Osteoblast (primary cell): ENCODE measurements around the gene C14orf132. TPM values are rescaled to one million over a fixed set of nuclear protein-coding genes. Genes with fewer than 3 reads are reported as not detected.

ENCODE experiments used
- DNase-seq: peaks from one replicate; pipeline ENCODE4 v3.0.0; 2011; ENCODE audit warnings: low spot score, mixed read lengths; ENCODE audit not compliant: insufficient read length; ENCODE audit errors: missing footprints
- H2AFZ ChIP-seq: 2 replicates; pipeline ENCODE4 v1.6.0; 2011; ENCODE audit warnings: mild to moderate bottlenecking, low read length
- H3K27ac ChIP-seq: 2 replicates; pipeline ENCODE4 v1.5.1; 2011; ENCODE audit warnings: mild to moderate bottlenecking, low read depth, low read length, moderate library complexity
- H3K27me3 ChIP-seq: 2 replicates; pipeline ENCODE4 v1.6.0; 2012; ENCODE audit warnings: mild to moderate bottlenecking, control low read depth, inconsistent platforms, low read length, moderate library complexity; ENCODE audit not compliant: insufficient read depth
- H3K36me3 ChIP-seq: 2 replicates; pipeline ENCODE4 v1.5.1; 2011; ENCODE audit warnings: mild to moderate bottlenecking, low read length, control low read depth, moderate library complexity; ENCODE audit not compliant: insufficient read depth
- H3K4me1 ChIP-seq: 2 replicates; pipeline ENCODE4 v1.5.1; 2011; ENCODE audit warnings: mild to moderate bottlenecking, low read length, control low read depth, moderate library complexity; ENCODE audit not compliant: insufficient read depth
- H3K4me2 ChIP-seq: 2 replicates; pipeline ENCODE4 v1.6.0; 2011; ENCODE audit warnings: mild to moderate bottlenecking, low read length; ENCODE audit not compliant: insufficient read depth
- H3K4me3 ChIP-seq: fragments of 200-600 bp; sonication (generic); 3 replicates; pipeline ENCODE4 v1.5.1; 2012; ENCODE audit warnings: mild to moderate bottlenecking, low read length, inconsistent platforms; ENCODE audit not compliant: insufficient read depth
- H3K79me2 ChIP-seq: 2 replicates; pipeline ENCODE4 v1.6.0; 2012; ENCODE audit warnings: mild to moderate bottlenecking, low read length, control low read depth, inconsistent platforms; ENCODE audit not compliant: insufficient read depth
- H3K9me3 ChIP-seq: 2 replicates; pipeline ENCODE4 v1.5.1; 2011; ENCODE audit warnings: low read depth, low read length, control low read depth
- H4K20me1 ChIP-seq: 2 replicates; pipeline ENCODE4 v1.6.0; 2012; ENCODE audit warnings: mild to moderate bottlenecking, low read length, control low read depth; ENCODE audit not compliant: insufficient read depth
- total RNA-seq: library from RNA; depleted of rRNA; stranded (reverse); fragments of >200 nt; gene quantifications from 2 replicates; pipeline ENCODE4 v1.2.3, GENCODE V29; 2012
- TF ChIP-seq, protein P1 (sequence below): IDR thresholded peaks from 2 replicates; pipeline ENCODE4 v1.5.1; 2011; ENCODE audit warnings: mild to moderate bottlenecking, low read depth, low read length, moderate library complexity; ENCODE audit errors: extremely low read depth

Gene C14orf132
- total RNA-seq, 1 donor: 40.2 TPM

GRCh38 chr14:96042248-96042930, 3.2 kb downstream of the C14orf132 start:
- Histone ChIP-seq H3K27ac (peak overlapping the region; percentile 12), H4K20me1 (peaks cover 63% of the 10 kb centered on the region), H3K27me3 (no peaks in the 10 kb centered on the region)

GRCh38 chr14:96046630-96047029, 7.5 kb downstream of the C14orf132 start:
- DNase-seq: no peak
- TF ChIP-seq, protein P1, sequence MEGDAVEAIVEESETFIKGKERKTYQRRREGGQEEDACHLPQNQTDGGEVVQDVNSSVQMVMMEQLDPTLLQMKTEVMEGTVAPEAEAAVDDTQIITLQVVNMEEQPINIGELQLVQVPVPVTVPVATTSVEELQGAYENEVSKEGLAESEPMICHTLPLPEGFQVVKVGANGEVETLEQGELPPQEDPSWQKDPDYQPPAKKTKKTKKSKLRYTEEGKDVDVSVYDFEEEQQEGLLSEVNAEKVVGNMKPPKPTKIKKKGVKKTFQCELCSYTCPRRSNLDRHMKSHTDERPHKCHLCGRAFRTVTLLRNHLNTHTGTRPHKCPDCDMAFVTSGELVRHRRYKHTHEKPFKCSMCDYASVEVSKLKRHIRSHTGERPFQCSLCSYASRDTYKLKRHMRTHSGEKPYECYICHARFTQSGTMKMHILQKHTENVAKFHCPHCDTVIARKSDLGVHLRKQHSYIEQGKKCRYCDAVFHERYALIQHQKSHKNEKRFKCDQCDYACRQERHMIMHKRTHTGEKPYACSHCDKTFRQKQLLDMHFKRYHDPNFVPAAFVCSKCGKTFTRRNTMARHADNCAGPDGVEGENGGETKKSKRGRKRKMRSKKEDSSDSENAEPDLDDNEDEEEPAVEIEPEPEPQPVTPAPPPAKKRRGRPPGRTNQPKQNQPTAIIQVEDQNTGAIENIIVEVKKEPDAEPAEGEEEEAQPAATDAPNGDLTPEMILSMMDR: no peak
- H3K36me3 ChIP-seq: peaks cover 9% of the 10 kb centered on the region
- H3K79me2 ChIP-seq: peaks cover 93% of the 10 kb centered on the region
- no peak overlapping the region for H2AFZ ChIP-seq
- no peak overlapping the region for H3K4me2 ChIP-seq
- peaks cover 61% of the 10 kb centered on the region for H4K20me1 ChIP-seq
- no peak overlapping the region for H3K4me3 ChIP-seq
- H3K27me3 ChIP-seq: no peaks in the 10 kb centered on the region
- no peaks in the 10 kb centered on the region for H3K9me3 ChIP-seq
- H3K27ac ChIP-seq: no peak overlapping the region
- peaks cover 19% of the 10 kb centered on the region for H3K4me1 ChIP-seq

More at GRCh38 chr14:96042248-96042930, 3.2 kb downstream of the C14orf132 start:
- Histone ChIP-seq H2AFZ (no peak overlapping the region), H3K36me3 (peaks cover 11% of the 10 kb centered on the region), H3K4me3 (no peak overlapping the region), H3K4me2 (peak overlapping the region; percentile 21), H3K79me2 (peaks cover 77% of the 10 kb centered on the region), H3K4me1 (peaks cover 45% of the 10 kb centered on the region), H3K9me3 (no peaks in the 10 kb centered on the region)
- DNase-seq: peak; percentile 62
- TF ChIP-seq, protein P1: no peak

DNA sequence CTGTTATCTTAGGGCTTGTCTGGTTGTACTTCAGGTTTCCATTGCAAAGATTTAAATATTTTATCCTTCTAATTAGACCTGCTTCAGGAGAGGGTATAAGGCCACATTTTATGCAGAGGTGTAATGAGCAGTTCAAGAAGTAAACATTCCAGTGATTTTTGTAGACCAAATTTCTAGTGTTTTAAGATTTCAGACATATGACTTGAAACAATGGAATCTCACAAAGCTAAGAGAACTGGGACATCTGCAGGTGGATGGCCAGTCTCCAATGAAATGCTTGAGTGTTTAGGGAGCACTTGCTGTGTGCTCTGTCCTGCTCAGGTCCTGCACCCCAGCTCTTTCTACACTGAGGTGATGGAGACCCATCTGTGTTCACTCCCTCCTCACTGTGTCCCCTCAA, 7.9 kb downstream of the C14orf132 start:
- peaks cover 13% of the 10 kb centered on the region for H3K36me3 ChIP-seq
- no peak overlapping the region for H2AFZ ChIP-seq
- TF ChIP-seq, protein P1: no peak
- peaks cover 59% of the 10 kb centered on the region for H4K20me1 ChIP-seq
- no peak overlapping the region for H3K4me3 ChIP-seq
- no peak overlapping the region for H3K4me2 ChIP-seq
- peaks cover 16% of the 10 kb centered on the region for H3K4me1 ChIP-seq
- no peak overlapping the region for H3K27ac ChIP-seq
- H3K9me3 ChIP-seq: no peaks in the 10 kb centered on the region
- no peak for DNase-seq
- H3K79me2 ChIP-seq: peaks cover 93% of the 10 kb centered on the region
- H3K27me3 ChIP-seq: no peaks in the 10 kb centered on the region

DNA sequence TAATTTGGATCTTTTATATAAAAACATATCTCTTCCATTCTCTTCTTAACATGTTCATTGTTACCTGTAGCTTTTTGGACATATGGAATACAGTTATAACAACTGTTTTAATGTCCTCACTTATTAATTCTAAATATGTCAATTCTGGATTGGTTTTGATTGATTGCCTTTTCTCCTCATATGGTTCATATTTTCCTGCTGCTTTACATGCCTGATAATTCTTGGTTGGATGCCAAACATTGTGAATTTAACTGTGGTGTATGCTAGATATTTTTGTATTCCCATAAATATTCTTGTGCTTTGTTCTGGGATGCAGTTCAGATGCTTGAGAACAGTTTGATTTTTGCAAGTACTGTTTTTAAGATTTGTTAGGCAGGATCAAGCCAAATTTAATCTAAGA, 10.8 kb downstream of the C14orf132 start:
- peaks cover 85% of the 10 kb centered on the region for H3K79me2 ChIP-seq
- TF ChIP-seq, protein P1: no peak
- no peaks in the 10 kb centered on the region for H3K27me3 ChIP-seq
- H3K9me3 ChIP-seq: no peaks in the 10 kb centered on the region
- no peak overlapping the region for H3K4me2 ChIP-seq
- H4K20me1 ChIP-seq: peaks cover 41% of the 10 kb centered on the region
- no peak overlapping the region for H3K27ac ChIP-seq
- peaks cover 39% of the 10 kb centered on the region for H3K4me1 ChIP-seq
- H3K36me3 ChIP-seq: peaks cover 13% of the 10 kb centered on the region
- no peak overlapping the region for H3K4me3 ChIP-seq
- DNase-seq: no peak
- no peak overlapping the region for H2AFZ ChIP-seq
